ENCODE data around the gene DSTN.

- TF ChIP-seq CTCF (IDR thresholded peaks at IDR 0.05) (no peak), EP300 (IDR thresholded peaks at IDR 0.05; ENCODE audit: low read depth) (no peak), POLR2A (IDR thresholded peaks at IDR 0.05) (no peak)
These were observed 7.0 kb upstream of the DSTN start for GRCh38 chr20:17562804-17563305.

Data from transverse colon (tissue), 3 donors.